Measurements from ENCODE around the gene ADCYAP1R1.

The ADCYAP1R1 gene

DNA sequence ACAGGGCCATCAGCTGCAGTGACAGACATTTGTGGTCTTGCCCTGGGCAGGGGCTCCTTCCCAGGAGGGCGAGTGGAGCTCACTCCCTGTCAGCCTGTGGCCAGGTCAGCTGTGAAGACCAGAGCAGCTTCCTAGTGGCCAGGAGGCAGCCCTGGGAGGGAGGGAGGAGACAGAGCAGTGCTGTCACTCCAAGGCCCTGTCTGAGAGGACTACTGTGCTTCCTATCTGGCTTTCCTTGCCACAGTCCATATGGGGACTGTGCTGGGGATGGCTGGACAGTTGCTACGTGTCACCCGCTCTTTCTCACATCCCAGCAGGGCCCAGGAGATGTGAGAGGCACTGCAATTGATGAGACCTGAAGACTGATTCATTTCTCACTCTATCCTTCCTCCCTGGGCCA, 15.2 kb upstream of the ADCYAP1R1 start:
- TF ChIP-seq, protein P1, sequence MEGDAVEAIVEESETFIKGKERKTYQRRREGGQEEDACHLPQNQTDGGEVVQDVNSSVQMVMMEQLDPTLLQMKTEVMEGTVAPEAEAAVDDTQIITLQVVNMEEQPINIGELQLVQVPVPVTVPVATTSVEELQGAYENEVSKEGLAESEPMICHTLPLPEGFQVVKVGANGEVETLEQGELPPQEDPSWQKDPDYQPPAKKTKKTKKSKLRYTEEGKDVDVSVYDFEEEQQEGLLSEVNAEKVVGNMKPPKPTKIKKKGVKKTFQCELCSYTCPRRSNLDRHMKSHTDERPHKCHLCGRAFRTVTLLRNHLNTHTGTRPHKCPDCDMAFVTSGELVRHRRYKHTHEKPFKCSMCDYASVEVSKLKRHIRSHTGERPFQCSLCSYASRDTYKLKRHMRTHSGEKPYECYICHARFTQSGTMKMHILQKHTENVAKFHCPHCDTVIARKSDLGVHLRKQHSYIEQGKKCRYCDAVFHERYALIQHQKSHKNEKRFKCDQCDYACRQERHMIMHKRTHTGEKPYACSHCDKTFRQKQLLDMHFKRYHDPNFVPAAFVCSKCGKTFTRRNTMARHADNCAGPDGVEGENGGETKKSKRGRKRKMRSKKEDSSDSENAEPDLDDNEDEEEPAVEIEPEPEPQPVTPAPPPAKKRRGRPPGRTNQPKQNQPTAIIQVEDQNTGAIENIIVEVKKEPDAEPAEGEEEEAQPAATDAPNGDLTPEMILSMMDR (IDR thresholded peaks at IDR 0.05; ENCODE audit: extremely low read depth, missing control alignments), result no peak
- no peak for DNase-seq (ENCODE audit: low spot score)

DNA sequence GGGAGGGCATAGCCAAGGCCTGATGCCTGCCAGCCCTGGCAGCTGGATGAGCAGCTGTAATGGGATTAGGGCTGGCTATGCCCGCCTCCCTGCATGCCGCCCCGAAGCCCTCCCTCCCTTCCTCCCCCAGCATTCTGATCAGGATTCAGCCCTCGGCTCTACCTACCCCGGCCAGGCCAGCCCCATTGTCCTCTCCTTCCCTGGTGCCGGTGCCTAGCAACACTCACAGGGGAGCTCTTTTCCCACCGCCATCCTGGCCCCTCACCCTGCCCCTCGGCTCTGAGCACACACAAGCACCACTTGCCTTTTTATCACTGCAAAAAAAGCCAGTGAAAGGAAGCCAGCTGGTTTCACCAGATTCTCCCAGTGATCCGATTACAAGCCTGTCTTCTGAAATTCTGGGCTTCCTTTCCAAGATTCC, 9.0 kb upstream of the ADCYAP1R1 start:
- DNase-seq (ENCODE audit: low spot score), result no peak
- TF ChIP-seq, protein P1 (IDR thresholded peaks at IDR 0.05; ENCODE audit: extremely low read depth, missing control alignments), result no peak

DNA sequence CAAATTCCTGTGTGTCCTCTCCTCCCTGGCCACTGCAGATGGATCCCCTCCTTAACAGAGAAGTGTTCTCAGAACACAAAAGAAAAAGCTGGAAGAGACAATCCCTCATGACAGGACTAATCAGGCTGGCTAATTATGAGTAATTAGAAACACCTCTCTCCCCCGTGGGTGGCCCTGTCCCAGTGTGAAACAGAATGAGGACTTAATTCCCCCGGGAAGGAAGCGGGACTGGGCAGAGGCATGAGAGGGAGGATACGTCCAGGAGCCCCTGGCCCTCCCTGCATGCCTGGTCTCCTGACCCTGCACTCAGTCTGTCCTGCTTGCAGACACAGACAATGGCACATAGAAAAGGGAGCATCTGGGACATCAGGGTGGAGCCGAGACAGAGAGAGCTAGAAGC, 7.6 kb upstream of the ADCYAP1R1 start:
- no peak for DNase-seq (ENCODE audit: low spot score)
- TF ChIP-seq, protein P1 (IDR thresholded peaks at IDR 0.05; ENCODE audit: extremely low read depth, missing control alignments), result no peak

DNA sequence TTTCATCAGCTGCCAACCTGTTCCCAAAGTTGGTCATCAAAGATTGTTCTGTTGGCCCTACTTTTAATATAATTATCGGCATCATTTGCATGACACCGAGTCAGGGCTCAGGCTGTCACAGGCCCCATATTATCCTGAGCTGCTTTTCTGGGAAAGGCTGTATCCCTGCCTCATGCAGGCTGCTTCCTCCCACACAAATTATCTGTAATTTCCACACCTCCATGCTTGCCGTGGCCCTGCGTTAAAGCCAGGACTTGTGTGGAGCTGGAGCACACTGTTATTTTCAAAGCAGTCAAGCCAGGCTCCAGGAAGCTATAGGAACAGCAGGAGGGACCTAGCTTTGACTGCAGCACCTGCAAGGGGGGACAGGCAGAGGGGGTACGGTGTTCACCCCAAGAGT, 5.4 kb upstream of the ADCYAP1R1 start:
- TF ChIP-seq, protein P1 (IDR thresholded peaks at IDR 0.05; ENCODE audit: extremely low read depth, missing control alignments), result no peak
- DNase-seq (ENCODE audit: low spot score), result no peak

DNA sequence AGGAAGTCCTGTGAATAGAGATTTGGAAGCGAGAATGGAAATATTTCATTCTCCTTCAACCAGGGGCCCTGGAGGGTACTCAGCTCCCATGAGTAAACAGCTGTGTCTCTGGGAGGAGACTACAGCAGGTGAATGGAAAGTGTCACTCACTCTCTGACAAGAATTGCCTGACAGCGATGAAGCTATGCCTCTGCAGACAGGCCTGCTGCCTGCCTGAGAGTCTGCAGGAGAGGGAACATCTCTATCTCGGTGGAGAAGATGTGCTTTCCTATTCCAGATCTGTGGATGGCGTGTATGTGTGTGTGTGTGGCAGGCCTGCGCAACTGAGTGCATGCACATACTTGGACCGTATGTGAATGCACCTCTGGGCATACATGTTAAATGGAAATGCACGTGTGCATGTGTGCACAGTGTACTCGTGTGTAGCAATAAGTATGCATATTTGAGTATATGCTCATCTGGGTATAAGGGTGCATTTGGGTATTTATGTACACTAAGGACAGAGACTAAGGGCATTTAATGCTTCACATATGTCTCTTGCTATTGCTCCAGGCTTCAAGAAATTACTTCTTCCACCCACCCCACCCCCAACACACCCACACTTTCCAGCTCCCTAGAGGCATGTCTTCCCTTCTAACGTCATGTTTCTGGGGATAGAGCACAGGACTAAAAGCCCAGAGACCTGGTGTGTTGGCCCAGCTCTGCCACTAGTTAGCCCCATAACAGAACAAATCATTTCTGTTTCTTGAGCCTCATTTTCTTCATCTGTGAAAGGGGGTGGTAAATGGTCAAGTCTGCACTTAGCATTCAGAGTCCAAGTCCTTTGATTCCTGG, 4.6 kb upstream of the ADCYAP1R1 start:
- no peak for DNase-seq (ENCODE audit: low spot score)
- TF ChIP-seq, protein P1 (IDR thresholded peaks at IDR 0.05; ENCODE audit: extremely low read depth, missing control alignments), result no peak

DNA sequence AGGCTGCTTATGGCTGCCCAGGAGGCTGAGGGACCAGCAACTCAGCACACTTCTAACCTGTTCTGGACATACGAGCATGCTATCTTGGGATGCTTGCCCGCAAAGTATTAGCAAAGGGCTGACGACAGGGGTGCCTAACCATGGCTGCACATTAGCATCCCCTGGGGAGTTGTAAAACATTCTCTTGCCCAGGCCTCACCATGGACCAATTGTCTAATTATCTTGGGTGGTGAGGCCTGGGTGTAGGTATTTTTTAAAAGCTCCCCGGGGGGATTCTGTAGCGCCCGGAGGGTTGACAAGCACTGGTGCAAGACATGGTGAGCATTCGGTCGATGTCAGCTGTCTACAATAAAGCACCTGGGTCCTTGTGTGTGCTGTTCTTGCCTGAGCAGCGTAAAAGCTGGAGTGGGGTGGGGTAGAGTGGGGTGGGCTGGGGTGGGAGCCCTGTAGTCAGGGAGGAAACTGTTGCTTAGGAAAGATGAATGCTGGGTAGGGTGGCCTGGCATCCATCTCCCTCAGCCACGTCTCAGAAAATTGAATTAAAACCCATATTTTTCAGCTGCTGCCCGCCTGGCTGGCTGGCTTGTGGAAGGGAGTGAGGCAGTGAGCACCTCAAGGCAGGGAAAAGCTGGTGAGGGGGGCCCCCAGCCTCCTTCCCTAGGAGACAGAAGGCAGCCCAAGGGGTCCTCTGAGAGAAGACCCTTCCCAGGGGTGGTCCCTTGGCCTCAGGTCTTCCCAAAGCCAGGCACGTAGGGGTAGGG, 2.9 kb upstream of the ADCYAP1R1 start:
- DNase-seq (ENCODE audit: low spot score), result no peak
- TF ChIP-seq, protein P1 (IDR thresholded peaks at IDR 0.05; ENCODE audit: extremely low read depth, missing control alignments), result no peak

DNA sequence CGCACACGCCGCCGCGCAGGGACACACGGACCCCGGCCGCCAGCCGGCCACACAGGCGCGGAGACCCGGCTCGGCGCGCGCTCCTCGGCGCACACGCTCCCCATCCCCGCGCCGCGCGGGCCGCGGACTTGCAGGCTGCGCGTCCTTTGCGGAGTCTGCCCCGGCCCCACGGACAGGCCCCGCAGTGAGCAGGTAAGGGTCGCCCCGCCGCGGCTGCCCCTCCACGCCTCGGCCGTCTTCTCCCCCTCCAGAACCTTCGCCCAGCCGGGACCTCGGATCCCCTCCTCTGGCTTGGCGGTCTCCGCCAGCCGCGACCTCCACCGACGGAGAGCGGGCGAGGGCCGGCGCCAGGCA, 356 bp downstream of the ADCYAP1R1 start:
- no peak for DNase-seq (ENCODE audit: low spot score)
- TF ChIP-seq, protein P1 (IDR thresholded peaks at IDR 0.05; ENCODE audit: extremely low read depth, missing control alignments), result no peak
